Thyroid gland (tissue), 4 donors: ENCODE data around the gene SLC3A2.

ENCODE experiments used
- POLR2A ChIP-seq, 2 donors: fragments of 450-650 bp; IDR thresholded peaks; one replicate each; pipeline ENCODE4 v1.6.1; 2017; ENCODE audit warnings: antibody characterized with exemption in 2 of 2, mild to moderate bottlenecking in 2 of 2, moderate library complexity in 1 of 2
- TF ChIP-seq, protein P1 (sequence below), 6 experiments: fragments of 200-600 bp in 3 of 6; fragments of 450-650 bp in 3 of 6; sonication (generic) in 3 of 6; IDR thresholded peaks; one replicate each; pipeline ENCODE4 v1.5.1; 2016 to 2019; ENCODE audit warnings: antibody characterized with exemption in 6 of 6, mild to moderate bottlenecking in 2 of 6, inconsistent platforms in 1 of 6, moderate library complexity in 1 of 6

DNA sequence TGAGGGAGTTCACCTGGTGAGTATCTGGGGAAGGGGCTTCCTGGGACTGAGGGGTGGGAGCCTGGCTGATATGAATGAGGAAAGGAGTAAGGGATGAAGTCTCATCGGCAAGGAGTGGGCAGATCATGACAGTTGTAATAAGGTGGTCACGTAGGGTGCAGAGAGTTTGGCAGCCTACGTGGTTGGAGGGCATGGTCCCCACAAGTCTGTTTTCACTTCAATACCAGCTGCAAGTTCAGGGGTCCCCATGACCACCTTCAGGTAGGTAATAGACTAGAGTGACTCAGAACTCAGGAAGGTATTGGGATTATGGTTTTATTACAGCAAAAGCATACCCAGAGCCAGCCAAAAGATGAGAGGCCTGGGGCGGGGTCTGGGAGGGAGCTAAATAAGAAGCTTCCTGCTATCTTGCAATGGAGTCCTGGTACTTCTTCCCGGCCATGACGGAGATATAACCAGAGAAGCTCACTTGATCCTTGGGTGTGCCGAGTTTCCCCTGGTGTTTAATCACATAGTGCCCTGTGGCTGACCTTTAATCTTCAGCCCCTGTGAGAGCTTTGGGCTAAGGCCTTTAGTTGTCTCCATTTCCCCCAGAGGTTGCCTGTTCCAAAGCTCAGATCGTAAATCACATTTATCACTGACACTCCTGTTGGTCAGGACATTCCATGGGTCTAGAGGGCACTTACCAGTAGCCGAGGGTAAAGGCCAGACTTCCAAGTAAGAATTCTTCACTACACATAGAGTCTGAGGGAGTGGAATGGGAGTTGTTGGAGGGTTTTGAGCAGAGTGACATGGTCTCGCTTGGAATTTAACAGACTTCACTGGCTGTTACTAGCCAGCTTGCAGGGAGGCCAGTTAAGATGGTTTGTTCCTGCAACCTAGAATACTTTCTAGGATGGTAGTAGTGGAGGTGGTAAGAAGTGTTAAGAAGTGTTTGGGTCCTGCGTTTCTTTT is 9.1 kb downstream of the SLC3A2 start:
- no peak for TF ChIP-seq POLR2A (IDR thresholded peaks at IDR 0.05)
- TF ChIP-seq, protein P1, sequence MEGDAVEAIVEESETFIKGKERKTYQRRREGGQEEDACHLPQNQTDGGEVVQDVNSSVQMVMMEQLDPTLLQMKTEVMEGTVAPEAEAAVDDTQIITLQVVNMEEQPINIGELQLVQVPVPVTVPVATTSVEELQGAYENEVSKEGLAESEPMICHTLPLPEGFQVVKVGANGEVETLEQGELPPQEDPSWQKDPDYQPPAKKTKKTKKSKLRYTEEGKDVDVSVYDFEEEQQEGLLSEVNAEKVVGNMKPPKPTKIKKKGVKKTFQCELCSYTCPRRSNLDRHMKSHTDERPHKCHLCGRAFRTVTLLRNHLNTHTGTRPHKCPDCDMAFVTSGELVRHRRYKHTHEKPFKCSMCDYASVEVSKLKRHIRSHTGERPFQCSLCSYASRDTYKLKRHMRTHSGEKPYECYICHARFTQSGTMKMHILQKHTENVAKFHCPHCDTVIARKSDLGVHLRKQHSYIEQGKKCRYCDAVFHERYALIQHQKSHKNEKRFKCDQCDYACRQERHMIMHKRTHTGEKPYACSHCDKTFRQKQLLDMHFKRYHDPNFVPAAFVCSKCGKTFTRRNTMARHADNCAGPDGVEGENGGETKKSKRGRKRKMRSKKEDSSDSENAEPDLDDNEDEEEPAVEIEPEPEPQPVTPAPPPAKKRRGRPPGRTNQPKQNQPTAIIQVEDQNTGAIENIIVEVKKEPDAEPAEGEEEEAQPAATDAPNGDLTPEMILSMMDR (IDR thresholded peaks at IDR 0.05), result no peak
